Stimulated activated CD4-positive, alpha-beta T cell treated with anti-CD3 and anti-CD28 coated beads, Interleukin-2, amount 100 ng/mL, for 24 hours (primary cell): ENCODE measurements around the gene NDUFV3.
"Not testable (repeated sequence)": the region's sequence is repeated elsewhere in the genome, so short reads cannot be mapped to it uniquely, and the experiment has no call there.

Experiments used
- DNase-seq, 2 donors: peaks; one replicate each; pipeline ENCODE4 v3.0.0-alpha.2; 2020

NDUFV3 gene

DNA sequence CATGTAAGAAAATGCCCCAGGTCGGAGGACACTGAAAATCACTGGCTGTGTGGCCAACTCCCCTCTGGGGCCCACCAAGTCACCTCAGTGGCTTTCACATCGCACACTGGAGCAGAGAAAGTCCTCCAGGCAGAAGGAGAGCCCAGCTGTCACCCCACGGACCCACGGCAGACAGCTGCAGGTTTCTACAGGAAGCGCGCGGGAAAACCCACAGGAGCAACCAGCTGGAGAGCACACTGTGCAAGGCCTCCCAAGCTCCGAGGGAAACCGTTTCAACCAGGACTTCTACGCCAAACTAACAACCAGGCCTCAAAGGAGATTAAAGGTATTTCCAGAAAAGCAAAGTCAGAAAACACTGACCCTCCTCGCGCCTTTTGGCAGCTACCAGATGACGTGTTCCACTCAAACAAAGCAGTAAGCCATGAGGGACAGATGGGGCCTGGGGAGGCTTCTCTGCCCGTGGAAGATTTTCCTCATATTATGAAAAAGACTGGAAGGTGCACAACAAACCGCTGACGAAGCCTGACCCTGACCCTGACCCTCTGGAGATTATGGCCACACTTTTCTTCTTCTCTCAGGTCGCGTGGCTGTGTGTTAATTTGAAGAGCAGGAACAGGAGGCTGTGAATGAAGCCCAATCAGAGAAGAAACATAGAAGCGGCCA, 34.8 kb upstream of the NDUFV3 start:
- DNase-seq: no peak

- DNase-seq: no peak
These were observed 33.9 kb upstream of the NDUFV3 start for GRCh38 chr21:42858957-42859890.

GRCh38 chr21:42859891-42860230, 33.2 kb upstream of the NDUFV3 start:
- DNase-seq: no peak

DNA sequence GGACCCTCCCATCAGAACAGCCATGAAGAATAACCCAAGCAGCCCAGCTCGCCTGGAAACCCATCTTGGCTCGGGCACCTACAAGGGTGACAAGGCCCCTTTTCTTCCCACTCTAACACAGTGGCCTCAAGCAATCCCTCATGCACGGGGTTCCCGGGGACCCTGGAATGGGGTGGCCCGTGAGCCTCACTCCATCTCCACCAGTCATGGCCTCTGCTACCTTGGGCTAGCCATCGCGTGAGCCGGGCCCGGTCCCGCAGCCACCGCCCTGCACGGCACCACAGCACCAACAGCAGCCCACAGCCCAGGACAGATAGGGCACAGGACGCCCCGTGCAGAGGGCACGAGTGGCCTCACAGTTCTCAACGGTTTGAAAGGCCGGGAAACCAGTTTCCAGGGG, 32.8 kb upstream of the NDUFV3 start:
- no peak for DNase-seq

DNA sequence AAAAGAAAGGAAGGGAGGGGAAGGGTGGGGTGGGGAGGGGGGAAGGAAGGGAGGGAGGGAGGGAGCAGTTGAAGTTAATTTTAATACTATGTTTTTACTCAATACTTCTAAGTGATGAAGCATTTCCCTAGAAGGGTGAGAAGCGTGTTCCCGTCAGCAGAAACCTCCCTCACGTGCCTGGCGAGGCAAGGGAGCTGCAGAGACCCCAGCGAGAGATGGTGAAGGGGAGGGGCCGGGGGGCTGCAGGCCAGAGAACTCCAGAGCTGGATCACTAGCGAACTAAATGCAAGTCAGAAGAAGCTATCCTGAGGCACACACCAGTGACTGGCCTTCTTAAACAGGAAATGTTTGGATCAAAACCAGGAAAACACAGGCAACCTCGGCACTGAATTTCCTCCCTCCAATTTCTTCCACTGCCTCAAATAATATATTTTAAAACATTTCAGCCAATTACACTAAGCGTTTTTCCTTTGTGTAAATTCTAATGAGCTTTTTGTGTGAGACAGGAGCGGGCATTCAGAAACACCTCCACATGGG, 31.7 kb upstream of the NDUFV3 start:
- DNase-seq: no peak

- no peak for DNase-seq
These were observed 31.2 kb upstream of the NDUFV3 start for GRCh38 chr21:42861848-42862400.

DNA sequence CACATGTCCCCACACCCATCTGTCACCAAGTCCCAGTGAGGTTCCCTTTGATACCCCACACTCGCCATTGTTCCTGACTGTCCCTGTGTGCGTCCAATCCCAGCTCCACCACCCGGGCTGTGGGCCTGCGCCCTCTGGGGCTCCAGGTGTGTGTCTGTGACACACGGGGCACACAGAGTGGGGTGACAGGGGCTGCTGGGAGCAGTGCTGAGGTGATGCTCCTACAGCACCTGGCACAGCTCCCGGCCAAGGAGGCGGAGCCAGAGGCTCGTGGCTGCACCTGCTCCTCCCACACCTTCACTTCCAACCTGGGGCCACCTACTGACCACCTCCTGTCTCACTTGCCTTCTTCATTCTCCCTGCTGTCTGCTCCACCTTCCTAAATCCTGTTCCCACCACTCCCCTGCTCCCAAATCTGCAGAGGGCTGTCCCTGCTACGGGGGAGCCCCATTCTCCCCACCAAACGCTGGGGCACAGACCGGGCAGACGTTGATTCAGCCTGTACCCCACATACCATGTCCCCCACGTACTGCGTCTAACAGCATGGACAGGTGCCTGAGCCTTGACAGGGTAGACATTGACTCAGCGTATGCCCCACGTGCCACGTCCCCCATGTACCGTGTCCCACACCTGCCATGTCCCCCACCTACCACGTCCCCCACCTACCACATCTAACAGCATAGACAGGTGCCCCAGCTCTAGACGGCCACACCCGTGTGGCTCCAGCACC, 30.2 kb upstream of the NDUFV3 start:
- DNase-seq: no peak

DNA sequence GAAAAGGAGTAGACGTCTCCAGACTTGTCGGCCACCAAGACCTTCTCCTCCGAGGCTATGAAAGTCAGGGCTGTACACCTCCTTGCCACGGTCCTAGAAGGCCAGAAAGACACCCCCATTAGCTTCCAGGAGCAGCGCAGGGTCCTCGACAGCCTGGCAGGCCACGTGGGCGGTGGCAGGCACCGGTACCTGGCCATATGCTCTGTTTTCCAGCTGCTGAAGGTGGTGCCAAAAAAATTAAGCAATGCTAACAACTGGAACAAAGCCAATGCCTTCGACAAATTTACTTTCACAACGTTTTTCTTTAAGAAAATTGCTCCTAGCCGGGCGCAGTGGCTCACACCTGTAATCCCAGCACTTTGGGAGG, 29.6 kb upstream of the NDUFV3 start:
- DNase-seq: no peak

- DNase-seq: no peak
These were observed 28.8 kb upstream of the NDUFV3 start for GRCh38 chr21:42864286-42864685.

DNA sequence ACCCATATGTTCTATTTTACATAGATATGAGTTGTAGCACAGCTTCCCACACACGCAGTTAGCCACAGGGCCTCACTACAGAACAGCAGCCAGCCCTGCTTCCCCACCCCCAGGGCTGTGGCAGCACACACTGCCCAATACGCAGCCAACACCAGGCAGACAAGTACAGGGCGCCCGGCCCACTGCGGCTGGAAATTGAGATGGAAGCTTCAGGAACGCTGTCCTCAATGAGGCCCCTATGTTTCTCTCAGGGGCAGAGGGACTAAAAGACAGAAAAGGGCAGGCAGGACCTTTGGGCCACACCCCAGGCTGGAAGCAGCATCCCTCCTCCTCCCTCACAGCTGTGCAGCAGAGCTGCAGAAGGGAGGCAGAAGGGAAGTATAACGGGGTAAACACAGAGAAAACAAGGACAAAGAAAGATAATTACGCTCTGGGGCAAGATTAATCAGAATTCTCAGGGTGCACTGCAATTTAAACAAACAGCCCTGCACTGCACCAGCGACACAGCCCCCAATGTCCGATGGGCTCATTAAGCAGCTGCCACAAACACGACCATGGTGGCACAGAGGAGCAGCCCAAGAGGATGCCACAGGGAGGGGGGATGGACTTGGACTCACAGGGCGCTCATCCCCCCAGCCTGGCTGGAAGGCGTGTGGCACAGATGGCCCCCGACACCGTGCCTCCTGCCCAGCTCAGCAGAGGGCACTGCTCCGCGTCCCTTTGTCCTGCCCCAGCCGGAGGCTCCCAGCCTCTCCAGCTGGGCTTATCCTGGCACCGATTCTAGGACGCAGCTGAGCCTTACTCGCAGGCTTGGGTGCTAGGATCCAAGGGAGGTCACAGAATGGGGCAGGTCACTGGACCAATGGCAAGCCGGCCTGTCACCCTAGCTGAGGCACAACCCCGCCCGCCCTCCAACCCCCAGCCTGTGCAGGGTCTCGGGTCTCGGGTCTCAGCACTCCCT, 28.0 kb upstream of the NDUFV3 start:
- DNase-seq: no peak

GRCh38 chr21:42865776-42866160, 27.3 kb upstream of the NDUFV3 start:
- no peak for DNase-seq

- no peak for DNase-seq
These were observed 24.9 kb upstream of the NDUFV3 start for GRCh38 chr21:42868196-42868595.

GRCh38 chr21:42873096-42873495, 20.0 kb upstream of the NDUFV3 start:
- DNase-seq: no peak

GRCh38 chr21:42875811-42876210, 17.3 kb upstream of the NDUFV3 start:
- not testable (repeated sequence) for DNase-seq

DNA sequence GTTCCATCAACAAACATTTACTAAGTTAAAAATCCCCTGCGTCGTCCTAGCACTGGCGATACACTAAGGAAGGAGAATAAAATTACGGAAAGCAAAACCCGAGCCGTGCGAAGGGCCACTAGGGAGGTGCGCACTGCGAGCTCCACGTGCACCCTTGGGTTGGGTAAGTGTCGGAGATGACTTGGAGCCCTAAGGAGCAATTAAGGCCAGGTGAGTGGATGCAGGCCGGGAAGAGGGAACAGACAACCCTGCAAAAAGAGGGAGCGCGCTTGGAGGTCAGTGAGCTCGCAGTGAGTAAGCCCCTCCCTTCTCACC, 14.5 kb upstream of the NDUFV3 start:
- no peak for DNase-seq

- peak; percentile 98 to 99 for DNase-seq
These were observed 13.9 kb upstream of the NDUFV3 start, which contains the start of gene WDR4 for GRCh38 chr21:42878993-42879787. Gene WDR4 (minus strand): TSS chr21:42879539. CDS start chr21:42879495, 44 bp downstream.

- DNase-seq: no peak
These were observed 12.8 kb upstream of the NDUFV3 start for GRCh38 chr21:42880352-42880751.

DNA sequence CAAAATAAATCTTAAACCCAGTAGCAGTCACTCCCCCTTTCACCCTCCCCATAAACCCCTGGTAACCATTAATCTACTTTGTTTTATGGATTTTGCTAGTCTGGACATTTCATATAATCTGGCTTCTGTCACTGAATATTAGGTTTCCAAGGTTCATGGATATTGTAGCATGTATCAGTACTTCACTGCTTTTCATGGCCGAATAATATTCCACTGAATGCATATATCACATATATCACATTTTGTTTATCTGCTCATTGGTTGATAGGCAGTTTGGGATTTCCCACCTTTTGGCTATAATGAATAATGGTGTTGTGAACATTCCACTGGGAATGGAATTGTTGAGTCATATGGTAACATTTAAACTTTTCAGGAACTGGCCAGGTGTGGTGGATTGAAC, 9.2 kb upstream of the NDUFV3 start:
- no peak for DNase-seq

DNA sequence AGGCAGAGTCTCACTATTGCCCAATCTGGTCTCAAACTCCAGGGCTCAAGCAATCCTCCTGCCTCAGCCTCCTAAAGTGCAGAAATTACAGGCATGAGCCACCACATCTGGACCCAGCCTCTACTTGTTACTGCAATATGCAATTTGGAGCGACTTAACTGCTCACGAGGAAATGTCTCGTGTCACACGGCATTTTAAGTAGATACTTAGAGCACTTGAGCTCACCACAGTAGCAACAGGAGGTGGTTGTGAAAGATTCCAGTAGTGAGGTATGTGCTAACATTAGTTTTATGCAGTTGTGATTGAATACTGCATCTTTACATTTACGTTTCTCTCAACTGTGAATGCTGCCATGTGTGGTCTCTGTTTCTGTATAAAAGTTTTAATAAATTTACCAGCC, 5.8 kb upstream of the NDUFV3 start:
- no peak for DNase-seq

DNA sequence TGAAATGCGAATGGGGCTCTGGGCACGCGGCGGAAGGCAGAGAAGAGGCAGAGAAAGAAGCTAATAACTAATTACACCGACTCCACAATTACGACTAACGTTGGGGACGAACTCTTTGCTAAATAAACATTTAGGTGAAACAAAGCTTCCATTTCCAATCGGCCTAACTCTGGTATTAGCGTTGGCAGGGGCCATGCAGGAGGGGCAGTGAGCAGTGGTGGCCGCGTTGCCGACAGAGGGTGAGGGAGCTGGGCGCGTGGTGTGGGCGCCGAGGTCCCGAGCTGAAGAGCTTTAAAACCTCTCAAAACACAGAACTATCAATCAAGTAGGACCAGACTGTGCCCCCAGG, 553 bp upstream of the NDUFV3 start:
- DNase-seq: no peak

DNA sequence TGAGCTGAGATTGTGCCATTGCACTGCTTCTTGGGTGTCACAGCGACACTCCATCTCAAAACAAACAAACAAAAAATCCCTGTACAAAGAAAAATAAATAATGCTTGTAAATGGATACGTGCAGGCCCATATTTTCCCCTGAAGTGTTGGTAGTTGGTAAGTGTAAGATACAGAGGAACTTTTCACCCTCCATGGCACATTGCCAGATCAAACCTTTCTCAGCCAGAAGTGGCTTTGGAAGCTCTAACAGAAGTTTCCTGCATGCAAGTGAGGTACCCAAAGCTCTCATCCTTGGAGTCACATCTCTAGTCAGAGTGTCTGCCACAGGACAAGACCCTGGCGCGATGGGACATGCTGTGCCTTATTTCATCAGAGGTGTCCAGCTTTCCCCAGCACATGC, 7.3 kb downstream of the NDUFV3 start:
- no peak for DNase-seq
